Measurements from ENCODE around the gene LRRC49.
"Not testable (repeated sequence)": the region's sequence is repeated elsewhere in the genome, so short reads cannot be mapped to it uniquely, and the experiment has no call there.

LRRC49 gene

DNA sequence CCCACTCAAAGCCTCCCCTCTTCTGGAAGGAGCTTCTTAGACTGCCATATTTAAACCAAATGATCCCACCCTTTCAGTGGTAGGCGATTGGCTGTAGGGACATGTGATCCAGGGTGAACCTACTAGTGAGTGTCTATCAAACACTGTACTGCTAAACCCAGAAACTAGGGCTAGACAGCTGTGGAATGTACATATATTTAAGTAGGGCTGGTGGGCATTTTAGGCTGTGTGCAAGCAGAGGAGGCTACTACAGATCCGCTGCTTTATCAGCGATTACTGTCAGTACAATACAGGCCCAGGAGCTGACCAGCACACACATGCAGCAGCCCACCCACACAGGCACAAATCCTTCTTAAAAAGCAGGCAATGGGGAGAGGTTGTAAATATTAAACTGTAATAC is 23.3 kb upstream of the LRRC49 start:
- DNase-seq = no peak

DNA sequence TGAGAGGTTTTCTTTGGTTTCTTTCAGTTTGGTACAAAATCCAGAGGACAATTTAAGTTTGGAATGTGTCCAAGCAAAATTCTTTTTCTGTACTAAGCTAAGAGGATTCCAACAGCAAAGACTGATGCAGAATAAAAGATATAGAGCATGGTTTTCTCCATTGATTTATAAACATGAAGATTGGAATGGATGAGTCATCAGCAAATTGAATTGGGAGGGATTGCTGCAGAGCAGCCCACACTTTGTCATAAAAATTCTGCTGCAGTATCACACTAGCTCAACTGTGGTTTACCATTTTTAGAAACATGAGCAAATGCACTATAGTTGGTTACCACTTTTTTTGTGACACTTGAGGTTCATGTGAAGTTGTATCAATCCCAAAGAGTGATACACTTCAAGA is 22.6 kb upstream of the LRRC49 start:
- no peak for DNase-seq

DNA sequence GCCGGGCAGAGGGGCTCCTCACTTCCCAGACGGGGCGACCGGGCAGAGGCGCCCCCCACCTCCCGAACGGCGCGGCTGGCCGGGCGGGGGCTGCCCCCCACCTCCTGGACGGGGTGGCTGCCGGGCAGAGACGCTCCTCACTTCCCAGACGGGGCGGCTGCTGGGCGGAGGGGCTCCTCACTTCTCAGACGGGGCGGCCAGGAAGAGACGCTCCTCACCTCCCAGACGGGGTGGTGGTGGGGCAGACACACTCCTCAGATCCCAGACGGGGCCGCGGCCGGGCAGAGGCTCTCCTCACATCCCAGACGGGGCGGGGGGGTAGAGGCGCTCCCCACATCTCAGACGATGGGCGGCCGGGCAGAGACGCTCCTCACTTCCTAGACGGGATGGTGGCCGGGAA is 21.1 kb upstream of the LRRC49 start:
- DNase-seq = not testable (repeated sequence)

DNA sequence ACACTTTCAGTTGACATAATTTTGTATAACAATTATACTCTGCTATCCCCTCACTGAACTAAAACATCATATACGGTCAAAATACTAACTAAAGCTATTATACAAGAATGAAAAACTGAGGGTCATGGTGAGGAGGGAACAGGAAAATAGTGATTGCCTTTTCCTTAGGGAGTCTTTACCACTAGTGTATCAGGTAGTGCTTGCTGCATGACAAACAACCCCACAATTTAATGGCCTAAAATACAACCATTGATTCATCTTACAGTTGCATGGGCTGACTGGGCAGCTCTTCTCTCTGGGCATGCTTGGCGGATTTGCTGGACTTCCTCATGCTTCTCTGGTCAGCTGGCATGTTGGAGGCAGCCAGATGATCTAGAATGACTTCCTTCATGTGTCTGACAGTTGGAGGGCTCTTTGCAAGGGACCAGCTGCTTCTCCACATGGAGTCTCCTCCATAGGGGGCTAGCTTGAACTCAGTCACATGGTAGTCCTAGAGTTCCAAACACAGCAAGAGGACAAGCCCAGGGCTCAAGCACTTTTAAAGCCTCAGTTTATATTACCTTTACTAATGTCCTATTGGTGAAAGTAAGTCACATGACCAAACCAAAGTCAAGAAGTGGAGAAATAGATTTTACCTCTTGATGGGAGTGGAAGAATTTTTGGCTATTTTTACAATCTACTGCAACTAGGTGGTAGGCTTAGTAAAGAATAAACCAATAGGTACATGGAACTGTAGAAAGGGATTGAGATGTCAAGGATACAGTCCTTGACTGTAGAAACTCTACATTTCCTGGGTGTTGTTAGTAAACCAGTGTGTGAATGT is 19.2 kb upstream of the LRRC49 start:
- DNase-seq = no peak

DNA sequence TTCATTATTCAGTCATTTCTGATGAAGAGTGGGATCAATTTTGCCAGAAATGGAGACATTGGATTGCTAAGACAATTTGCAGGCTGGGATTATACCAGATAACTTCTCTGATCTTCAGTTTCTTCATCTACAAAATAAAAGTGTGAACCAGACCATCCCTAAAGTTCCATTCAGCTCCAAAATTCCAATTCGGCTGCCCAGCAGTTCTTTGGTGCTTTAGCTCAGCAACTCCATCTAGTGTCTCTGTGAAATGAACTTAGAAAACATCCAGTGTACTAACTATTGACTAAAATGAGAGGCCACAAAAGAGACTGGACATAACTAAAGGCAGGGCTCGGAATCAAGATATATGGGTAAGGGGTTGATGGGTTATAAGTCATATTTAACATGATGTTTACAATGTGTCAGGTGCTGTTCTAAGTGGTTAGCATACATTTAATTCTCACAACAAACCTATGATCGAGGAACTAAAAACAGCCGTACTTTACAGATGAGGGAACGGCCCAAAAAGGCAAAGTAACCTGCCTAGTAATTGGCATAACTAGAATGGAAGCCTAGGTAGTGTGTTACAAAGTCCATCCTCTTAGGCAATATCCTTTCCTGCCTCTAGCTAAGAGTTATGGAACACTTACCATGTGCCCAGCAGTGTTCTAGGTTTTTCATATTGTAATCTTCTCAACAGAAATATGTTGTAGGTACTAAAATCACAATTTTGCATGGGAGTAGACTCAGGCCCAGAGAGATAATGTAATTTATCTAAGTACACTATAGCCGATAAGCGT is 17.4 kb upstream of the LRRC49 start:
- DNase-seq = no peak

DNA sequence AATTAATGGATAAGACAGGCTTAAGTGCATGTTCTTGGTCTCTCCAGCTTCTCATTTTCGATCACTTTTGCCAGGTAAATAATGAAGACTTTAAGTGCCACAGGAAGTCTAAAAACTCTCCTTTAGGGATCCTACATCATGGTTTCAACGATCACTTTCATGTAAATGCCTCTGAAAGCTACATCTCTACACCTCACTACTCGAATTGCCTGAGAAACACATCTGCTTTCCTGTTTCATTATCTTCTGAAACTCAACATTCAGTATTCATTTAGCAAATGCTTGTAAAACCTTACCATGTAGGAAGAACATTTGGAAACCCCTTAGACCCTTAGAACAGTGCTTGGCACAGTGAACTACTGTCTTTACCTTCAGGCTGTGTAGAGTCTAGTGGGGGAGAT is 16.6 kb upstream of the LRRC49 start:
- no peak for DNase-seq

DNA sequence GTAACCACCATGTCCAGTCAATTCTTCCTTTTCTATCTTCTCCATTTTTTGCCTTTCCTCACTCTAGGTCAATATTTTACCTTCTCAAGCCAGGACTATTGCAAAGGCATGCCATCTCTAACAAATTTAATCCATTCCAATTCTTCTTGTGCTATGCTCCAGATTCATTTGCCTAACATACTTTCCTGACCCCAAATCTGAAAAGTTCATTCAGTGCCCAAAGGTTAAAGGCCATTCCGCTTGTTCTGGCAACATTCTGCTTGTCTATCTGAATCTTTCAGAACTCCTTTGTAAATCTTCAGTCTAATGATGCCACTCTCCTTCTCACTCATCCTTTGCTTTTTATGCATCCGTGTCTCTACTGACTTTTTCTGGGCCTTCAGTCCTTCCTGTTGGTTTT is 15.9 kb upstream of the LRRC49 start:
- DNase-seq = no peak

DNA sequence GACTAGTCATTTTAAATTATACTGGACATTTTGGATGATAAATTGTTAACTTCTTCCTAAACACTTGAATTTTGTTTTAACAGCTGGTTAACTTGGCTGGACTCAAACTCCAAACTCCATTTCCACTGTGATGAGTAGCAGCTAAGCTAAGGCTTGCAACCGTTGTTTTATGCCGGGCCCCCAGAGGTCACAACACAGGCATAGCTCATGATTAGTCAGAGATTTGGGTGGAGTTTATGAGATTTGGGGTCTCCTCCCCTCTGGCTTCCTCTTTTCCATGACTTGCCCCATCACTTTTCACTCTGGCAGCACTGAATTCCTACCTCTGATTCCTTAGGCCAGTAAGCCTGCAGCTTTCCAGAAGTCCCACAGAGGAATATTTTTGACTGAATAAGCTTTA is 13.2 kb upstream of the LRRC49 start:
- no peak for DNase-seq

DNA sequence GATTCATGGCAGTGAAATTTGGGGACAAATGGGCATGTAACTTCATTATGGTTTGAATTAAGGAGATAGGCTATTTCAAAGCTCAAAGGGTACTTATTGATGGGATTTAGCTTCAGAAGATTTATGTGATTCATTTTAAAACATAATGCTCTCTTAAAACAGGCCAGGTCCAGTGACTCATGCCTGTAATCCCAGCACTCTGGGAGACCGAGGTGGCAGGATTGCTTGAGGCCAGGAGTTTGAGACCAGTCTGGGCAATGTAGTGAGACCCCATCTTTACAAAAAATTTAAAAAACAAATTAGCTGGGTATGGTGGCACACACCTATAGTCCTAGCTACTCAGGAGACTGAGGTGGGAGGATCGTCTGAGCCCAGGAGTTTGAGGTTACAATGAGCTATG is 11.8 kb upstream of the LRRC49 start:
- DNase-seq = no peak

DNA sequence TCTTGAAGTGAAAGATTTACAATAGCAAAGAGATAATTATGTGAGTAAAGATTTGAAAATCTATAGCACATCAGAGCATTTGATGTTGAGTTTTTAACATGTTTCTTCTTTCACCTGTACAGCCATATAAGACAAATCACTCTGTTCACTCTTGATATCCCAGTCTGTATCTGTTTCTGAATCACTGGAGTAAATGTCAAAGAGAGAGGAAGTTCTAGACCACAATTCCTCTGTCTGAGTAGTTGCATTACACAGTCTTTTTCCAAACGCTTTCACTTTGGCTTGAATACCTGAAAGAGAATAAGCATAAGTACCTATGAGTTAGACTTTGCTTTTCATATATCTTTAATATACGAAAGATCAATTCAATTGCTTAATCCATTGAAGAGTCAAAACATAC is 10.3 kb upstream of the LRRC49 start:
- DNase-seq = no peak

DNA sequence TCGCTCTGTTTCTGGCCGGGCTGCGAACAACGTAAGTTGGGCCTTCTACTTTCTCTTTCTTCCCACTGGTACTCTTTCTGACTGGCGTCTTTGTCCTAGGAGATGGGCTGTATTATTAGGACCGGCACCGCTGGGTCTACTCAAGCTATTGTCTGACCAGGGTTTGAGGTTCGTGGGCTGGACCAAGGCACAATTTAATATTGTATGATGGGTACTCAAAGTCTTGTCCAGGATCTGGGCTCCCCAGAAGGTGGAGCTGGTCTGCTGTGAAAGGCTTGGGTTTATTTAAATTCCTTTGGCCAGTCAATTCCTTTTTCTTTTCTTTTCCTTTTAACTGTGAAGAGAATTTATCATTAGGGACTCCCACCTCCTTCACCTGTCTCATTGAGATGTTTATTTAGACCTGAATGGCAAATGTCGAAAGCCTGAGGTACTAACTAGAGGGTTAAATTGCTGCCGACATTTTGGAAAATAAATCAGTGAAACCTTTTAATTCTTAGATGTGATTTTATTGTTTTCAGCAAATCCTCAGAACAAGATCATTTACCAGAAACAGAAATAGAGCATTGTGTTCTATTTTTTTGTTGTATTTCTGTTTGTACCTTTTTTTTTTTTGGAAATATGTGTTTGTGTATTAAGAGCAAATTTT is 410 bp downstream of the LRRC49 start:
- DNase-seq = peak; percentile 22

DNA sequence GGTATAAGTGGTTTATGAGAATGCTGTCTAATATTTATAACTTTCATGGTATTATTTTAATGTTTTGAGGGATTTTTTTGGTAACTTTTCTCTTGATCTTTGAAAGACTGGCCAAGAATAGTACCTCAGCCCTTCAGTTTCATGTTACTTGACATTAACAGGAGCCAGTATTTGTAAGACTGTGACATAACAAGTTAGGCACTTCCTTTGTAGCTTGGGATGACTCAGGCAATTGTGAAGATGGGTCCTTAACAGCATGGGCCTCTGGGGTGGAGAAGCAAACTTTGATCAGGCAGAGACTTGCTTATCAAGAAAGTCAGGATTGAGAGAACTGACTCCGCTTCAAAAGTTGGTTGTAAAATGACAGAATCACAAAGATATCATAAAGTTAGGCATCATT is 9.5 kb downstream of the LRRC49 start:
- DNase-seq = no peak

DNA sequence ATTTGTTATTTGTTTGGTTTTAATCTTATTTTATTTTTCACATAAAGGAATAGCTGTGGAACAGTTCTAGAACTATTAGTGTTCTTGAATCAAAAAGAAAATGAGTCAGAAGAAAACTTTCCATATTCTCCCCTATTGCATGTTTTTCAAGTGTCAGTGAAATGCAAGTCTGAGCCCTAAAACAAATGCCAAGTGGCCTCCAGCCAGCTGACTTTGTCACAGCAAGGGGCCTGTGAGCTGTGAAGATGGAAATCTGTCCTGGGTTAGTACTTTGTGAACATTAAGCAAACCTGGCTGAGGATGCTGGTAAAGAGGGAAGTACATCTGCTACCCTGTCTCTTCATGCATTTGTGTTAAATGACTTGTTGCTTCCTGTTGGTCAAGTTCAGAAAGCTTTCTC is 14.2 kb downstream of the LRRC49 start:
- DNase-seq = no peak

DNA sequence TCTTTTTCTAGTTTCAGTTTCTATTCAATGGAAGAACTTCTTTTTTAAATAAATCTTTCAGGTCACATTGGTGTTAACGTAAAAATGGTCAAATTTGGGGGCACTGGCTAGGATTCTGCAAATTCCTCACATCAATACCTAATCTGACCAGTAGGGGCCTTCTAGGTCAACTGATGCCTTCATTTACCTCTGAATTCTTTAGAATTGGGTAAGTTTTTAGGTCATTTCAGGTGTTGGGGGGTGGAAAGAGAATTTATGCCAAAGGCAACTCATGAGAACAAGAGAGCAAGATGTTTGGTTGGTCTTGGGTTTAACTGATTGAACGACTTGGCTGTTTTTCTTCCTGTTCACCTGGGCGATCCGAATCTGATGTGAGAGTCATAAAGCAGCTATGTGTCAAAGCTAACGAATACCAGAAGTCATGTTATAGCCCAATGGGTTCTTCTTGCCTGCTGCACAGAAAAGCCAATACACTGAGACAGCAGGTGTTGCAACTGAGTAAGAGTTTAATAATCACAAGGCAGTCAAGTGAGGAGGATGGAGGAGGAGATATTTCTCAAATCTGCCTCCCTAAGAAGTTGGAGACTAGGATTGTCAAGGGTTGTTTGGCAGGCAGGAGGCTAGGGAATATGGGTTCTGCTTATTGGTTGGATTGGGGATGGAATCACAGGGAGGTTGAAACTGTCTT is 15.3 kb downstream of the LRRC49 start:
- no peak for DNase-seq

DNA sequence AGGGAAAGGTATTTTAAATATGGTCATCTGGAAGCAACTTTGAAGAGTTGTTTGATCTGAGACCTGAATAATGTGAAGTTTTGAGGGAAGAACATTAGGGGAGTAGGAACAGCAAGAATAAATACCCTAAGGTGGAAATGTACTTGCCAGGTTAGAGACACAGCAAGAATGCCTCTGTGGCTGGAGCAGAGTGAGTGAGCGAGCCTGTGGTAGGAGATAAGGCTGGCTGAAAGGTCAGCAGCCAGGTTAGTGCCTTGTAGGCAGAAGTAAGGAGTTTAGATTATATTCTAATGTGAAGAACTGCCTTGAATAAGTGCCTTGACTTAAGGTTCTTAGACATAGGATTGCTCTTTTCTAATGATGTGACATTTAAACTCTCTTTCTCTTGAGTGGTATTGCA is 18.3 kb downstream of the LRRC49 start:
- no peak for DNase-seq

DNA sequence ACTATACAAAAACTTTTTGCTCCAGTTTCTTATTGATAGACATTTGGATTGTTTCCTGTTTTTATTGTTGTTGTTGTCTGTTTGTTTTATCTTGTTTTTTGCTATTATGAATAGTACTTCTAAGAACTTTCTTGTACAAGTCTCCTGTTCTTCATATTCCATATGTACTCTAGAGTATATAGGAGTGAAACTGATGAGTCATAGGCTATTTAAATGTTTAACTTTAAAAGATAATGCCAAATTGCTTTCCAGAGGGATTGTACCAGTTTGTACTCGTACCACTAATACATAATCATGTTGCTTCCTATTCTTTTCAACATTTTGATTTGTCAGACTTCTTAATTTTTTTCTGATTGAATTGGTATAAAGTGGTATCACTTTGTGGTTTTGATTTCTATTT is 19.6 kb downstream of the LRRC49 start:
- DNase-seq = no peak

DNA sequence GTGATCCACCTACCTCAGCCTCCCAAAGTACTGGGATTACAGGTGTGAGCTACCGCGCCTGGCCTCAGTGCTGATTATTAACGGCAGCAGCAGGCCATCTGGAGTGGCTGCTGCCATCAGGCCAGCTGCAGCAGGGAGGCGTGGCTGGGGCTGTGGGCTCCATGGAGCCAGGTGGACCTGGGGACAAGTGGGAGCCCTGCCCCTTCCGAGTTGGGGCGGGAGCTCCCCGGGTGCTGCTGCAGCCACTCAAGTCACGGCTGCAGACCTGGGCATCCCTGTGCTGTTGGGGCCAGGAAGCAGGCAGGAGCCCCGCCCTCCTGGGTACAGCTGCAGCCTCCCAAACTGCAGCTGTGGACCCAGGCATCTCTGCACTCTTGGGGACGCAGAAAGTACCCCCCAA is 23.9 kb downstream of the LRRC49 start:
- DNase-seq = no peak

DNA sequence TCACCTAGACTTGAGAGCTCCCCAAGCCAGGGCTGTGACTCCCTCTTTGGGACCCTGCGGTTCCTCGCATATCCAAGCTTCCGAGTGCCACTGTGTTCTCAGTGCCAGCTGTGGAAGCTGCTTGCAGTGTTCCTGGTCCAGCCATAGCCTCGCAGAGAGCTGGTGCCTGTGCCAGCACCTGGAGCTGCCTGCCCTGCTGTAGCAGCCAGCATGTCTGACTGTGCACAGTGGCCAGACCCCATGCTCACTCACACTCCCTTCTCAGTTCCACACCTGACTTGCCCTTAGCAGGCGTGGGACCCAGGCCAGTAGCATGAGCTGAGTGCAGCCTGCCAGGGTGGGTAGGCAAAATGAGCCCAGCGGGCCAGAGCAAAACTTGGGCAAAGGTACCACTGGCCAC is 25.3 kb downstream of the LRRC49 start:
- no peak for DNase-seq

DNA sequence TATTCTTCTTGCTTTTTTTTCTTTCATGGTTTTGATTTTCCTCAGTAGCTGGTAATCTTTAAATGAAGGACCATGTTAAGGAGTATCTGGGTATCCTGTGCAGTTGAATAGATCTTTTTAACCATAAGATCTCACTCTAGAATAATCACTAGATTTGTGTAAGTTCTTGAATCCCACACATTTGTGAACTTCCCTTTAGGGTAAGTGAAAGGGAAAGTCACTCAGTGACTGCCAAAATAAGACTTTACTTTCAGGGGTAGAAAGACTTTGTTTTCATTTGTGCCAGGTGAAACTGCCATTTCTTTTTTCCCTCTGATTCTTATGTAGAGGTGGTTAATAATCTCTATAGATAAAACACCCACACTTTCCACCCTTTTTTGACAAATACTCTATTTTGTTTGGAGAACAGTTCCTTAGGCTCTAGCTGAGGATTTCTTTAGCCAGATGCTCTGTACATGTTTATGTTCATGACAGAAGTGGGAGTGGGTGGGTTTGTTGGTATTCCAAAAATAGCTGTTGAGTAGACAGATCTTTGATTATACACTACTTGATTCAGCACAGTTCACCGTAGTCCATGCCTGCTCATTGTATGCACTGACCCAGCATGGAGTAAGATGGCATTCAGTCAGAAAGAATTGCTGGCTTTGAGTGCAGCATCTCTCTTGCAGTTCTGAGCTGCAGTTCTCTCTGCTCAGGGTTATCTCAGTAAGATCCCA is 28.5 kb downstream of the LRRC49 start:
- no peak for DNase-seq

DNA sequence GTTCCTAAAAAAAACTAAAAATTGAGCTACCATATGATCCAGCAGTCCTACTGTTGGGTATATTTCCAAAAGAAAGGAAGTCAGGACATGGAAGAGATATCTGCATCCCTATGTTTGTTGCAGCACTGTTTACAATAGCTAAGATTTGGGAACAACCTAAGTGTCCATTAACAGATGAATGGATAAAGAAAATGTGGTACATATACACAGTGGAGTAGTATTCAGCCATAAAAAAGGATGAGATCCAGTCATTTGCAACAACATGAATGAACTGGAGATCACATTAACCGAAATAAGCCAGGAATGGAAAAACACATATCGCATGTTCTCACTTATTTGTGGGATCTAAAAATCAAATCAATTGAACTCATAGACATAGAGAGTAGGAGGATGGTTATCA is 29.5 kb downstream of the LRRC49 start:
- no peak for DNase-seq

DNA sequence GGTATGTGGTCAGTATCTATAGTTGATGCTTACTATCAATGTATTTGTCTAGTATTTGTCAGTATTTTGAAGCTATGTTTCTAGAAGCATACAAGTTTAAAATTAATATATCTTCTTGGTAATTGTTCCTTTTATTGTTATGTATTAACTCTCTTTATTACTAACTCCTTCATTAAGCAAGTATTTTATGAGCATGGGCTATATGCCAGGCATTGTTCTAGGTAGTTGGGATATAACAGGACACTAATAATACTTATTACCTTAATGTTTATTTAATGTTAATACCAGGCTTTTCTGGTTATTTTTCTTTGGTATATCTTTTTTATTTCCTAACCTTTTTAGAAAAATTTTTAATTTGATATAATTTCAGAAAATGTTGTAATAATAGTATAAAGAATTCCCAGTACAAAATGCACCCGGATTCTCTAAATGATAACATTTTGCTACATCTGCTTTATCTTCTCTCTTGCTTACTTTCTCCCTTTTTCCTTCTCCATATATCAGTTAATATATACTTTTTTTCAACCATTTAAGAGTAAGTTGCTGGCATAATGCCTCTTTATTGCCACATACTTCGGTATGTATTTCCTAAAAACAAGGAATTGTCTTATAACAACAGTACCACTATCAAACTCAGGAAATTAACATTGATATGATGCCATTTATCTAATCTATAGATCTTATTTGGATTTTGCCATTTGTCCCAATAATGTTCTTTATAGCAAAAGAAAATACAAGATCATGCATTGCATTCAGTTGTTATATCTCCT is 30.9 kb downstream of the LRRC49 start:
- DNase-seq = no peak

DNA sequence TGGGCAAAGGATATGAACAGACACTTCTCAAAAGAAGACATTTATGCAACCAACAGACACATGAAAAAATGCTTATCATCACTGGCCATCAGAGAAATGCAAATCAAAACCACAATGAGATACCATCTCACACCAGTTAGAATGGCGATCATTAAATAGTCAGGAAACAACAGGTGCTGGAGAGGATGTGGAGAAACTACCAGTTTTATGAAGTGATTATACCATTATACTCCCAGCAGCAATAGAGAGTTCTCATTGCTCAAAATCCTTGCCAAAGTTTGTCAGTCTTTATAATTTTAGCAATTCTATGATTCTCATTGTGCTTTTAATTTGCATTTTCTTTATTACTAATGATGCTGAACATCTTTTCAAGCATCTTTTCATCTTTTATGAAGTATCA is 34.3 kb downstream of the LRRC49 start:
- not testable (repeated sequence) for DNase-seq
